Coronary artery (tissue), 2 donors: Measurements from ENCODE around the gene CCDC9.
A peak's percentile ranks its signal among the peaks of the same experiment; 100 is the strongest.

Experiments used
- DNase-seq: peaks from one replicate; pipeline ENCODE4 v3.0.0-alpha.2; 2017; ENCODE audit warnings: low spot score
- H3K27ac ChIP-seq, 2 donors: fragments of 200-600 bp; sonication (generic); one replicate each; pipeline ENCODE4 v1.5.1; 2016 to 2019
- H3K4me3 ChIP-seq: fragments of 200-600 bp; sonication (generic); 2 replicates; pipeline ENCODE4 v1.5.1; 2016; ENCODE audit warnings: mild to moderate bottlenecking, moderate library complexity
- TF ChIP-seq, protein P1 (sequence below): fragments of 200-600 bp; sonication (generic); IDR thresholded peaks from one replicate; pipeline ENCODE4 v1.5.1; 2019; ENCODE audit warnings: antibody characterized with exemption

The CCDC9 gene

DNA sequence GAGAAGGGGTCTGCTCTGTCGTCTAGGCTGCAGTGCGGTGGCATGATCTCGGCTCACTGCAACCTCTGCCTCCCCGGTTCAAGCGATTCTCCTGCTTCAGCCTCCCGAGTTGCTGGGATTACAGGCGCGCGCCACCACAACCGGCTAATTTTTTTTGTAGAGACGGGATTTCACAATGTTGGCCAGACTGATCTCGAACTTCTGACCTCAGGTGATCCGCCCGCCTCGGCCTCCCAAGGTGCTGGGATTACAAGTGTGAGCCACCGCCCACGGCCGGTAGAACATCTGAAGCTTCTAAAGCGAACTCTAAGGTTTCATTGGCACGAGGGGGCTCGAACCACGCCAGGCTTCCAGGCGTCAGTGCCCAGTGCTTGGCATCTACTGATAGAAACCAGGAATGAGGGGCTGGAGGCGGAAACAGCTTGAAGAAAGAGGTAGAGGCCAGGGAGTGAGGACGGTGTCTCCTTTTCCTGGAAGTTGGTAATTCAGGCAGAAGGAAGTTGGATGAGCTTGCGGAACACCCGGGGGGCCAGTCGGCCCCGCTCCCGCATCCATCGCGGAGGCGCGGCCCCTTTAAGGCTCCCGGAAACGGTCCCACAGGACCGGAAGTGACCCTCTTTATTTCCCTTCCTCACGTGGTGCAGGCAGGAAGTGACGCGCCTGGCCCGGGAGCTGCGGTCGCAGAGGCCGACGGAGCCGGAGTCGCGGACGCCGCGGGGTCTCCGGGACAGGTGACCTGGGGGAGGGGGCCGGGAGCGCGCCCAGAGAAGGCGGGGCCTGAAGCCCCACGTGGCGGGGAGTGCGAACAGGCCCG is at the start of gene CCDC9:
Gene CCDC9 (plus strand): TSS at position 647 of the 814 bp plus-strand sequence. CDS start 1,876 bp downstream, outside the sequence.
- TF ChIP-seq, protein P1, sequence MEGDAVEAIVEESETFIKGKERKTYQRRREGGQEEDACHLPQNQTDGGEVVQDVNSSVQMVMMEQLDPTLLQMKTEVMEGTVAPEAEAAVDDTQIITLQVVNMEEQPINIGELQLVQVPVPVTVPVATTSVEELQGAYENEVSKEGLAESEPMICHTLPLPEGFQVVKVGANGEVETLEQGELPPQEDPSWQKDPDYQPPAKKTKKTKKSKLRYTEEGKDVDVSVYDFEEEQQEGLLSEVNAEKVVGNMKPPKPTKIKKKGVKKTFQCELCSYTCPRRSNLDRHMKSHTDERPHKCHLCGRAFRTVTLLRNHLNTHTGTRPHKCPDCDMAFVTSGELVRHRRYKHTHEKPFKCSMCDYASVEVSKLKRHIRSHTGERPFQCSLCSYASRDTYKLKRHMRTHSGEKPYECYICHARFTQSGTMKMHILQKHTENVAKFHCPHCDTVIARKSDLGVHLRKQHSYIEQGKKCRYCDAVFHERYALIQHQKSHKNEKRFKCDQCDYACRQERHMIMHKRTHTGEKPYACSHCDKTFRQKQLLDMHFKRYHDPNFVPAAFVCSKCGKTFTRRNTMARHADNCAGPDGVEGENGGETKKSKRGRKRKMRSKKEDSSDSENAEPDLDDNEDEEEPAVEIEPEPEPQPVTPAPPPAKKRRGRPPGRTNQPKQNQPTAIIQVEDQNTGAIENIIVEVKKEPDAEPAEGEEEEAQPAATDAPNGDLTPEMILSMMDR = no peak
- DNase-seq = peak; percentile 99
- Histone ChIP-seq H3K4me3 (peak within 1 kb of the TSS; percentile 83), H3K27ac (peak within 1 kb of the TSS; percentile 75 to 99)

DNA sequence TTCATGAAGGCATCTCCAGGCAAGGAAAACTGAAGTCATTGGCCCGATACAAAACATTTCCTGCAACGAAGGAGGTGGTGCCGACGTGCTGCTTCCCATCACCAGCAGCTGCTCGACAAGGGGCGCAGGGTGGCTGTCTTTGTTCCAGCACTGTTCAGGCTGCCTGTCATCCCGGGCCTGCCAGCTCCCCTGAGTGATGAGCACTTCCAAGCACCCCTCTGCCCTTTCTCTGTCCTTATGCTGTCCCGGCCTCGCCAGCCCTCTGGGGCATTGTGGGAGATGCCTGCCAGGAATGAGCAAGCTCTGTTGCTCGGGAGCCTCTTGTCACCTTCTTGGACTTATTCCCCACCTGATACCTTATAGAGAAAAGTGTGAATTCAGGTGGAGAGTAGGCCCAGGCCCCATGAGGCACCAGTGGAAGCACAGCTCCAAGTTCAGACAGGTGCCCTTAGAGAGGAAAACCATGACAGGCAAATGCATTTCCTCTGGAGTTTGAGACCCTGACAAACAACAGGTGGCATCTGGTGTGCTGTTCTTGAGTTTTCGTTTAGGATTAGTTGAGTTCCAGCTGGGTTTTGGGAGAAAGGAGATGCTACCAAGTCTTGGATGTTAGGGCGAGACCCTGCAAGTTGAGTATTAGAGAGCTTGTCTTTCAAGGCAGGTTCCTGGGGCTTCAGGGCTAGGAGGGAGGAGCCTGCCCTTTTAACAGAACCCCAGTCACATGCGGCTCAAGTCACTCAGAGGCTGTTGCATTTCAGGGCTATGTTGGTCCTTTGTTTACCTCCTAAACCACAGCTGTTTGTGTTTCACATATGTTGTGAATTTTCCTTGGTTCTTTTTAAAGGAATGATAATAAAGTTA is 46.8 kb upstream of the CCDC9 start:
- no peak overlapping the region for H3K4me3 ChIP-seq
- TF ChIP-seq, protein P1 = no peak
- DNase-seq = no peak
- H3K27ac ChIP-seq = no peak overlapping the region

DNA sequence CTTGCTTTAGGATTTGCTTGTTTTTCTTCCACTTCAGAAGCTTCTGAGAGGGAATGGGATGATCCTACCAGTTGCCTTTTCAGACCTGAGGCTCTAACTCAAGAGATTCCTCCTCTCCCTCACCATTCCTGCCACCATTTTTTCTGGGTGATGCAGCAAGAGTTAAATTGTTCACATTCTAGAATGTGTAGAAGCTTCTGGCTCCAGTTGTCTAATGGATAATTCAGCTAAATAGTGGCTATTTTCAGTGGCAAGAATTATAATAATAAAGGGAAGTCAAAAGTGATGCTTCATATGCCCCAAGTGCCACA is 46.2 kb upstream of the CCDC9 start:
- Histone ChIP-seq H3K27ac (peak overlapping the region in 1 of 2 donors; percentile 56), H3K4me3 (no peak overlapping the region)
- TF ChIP-seq, protein P1 = no peak
- no peak for DNase-seq

DNA sequence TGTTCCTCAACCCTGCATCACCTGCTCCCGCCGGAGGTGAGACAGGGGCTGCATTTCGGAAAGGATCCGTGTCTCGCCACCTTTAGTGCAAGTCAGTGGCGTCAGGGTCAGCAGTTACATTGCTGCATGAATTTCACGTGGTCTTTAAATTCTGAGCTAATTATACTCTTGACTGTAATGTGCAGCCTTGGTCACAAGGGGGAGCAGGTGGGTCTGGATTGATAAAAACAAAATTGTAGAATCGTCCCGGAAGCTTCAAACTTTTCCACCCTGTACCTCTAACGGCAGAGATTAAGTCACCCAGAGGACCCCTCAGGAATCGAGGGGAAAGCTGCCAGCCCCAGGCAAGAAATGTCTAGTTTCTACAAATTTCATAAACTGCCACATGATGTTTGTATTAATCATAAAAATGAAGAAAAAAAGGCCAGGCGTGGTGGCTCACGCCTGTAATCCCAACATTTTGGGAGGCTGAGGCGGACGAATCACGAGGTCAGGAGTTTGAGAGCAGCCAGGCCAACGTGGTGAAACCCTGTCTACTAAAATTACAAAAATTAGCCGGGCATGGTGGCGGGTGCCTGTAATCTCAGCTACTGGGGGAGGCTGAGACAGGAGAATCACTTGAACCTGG is 45.5 kb upstream of the CCDC9 start:
- H3K4me3 ChIP-seq = no peak overlapping the region
- peak overlapping the region in 1 of 2 donors; percentile 56 for H3K27ac ChIP-seq
- DNase-seq = peak; percentile 79
- TF ChIP-seq, protein P1 = peak; percentile 64

DNA sequence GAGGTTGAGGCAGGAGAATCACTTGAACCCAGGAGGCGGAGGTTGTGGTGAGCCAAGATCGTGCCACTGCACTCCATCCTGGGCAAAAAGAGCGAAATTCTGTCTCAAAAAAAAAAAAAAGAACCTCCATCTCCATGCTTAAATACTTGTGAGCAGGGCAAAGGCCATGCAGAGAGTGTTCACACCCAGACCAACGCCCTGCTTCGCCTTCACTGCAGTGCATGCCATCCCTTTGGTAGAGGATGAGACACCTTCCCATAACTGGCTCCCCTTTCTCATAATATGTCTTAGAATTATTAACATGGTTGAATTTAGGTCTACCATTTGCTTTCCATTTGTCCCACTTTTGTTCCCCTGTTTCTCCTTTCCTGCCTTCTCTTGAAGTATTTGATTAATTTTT is 40.7 kb upstream of the CCDC9 start:
- DNase-seq = no peak
- TF ChIP-seq, protein P1 = no peak
- H3K4me3 ChIP-seq = no peak overlapping the region
- H3K27ac ChIP-seq = no peak overlapping the region

DNA sequence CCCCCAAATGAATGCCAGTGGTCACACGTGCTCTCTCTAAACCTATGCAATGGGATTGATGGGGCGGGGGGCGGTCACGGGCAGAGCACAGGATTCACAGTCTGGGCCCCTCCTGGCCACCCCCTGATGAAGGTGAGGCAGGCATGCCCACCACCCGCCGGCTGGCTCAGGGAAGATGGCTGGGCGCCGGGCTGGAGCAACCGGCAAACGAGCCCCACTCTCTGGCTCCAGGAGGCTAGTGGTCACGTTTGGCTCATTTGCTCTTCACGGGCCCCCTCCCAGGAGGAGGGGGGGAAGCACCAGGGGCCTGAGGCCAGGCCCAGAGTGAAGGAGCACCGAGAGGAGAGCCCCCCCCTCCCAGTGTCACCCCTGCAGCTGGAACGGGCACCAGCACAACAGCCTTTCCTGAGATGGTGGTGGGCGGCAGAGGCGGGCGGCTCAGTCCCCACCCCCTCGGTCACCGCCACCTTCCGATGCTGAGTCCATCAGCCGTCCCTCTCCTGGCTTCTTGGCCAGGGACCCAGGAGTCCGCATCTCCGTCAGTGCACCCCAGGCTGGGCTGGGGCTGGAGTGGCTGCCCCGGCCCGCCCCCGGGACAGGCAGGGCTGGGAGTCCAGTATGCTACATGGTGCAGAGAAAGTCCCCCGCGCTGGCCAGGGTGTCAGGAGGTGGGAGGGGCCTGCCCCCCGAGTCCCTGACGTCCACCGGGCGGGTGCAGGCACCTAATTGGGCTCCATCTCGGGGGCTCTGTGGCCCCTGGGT is 35.1 kb upstream of the CCDC9 start:
- H3K27ac ChIP-seq = no peak overlapping the region
- TF ChIP-seq, protein P1 = no peak
- DNase-seq = no peak
- no peak overlapping the region for H3K4me3 ChIP-seq
